ENCODE results near the gene AQP6.
A peak's percentile ranks its signal among the peaks of the same experiment; 100 is the strongest.

Gene AQP6

GRCh38 chr12:49942921-49943624 is 29.7 kb upstream of the AQP6 start:
- DNase-seq (ENCODE audit: low read depth, low spot score) = no peak

GRCh38 chr12:49943625-49943960 is 29.2 kb upstream of the AQP6 start:
- DNase-seq (ENCODE audit: low read depth, low spot score) = no peak

- no peak for DNase-seq (ENCODE audit: low read depth, low spot score)
These were observed 28.7 kb upstream of the AQP6 start for GRCh38 chr12:49944046-49944445.

GRCh38 chr12:49944718-49945117 is 28.0 kb upstream of the AQP6 start:
- DNase-seq (ENCODE audit: low read depth, low spot score) = no peak

GRCh38 chr12:49945394-49946080 is 27.2 kb upstream of the AQP6 start:
- peak; percentile 92 for DNase-seq (ENCODE audit: low read depth, low spot score)

- no peak for DNase-seq (ENCODE audit: low read depth, low spot score)
These were observed 26.7 kb upstream of the AQP6 start for GRCh38 chr12:49946086-49946485.

GRCh38 chr12:49946497-49946896 is 26.2 kb upstream of the AQP6 start:
- no peak for DNase-seq (ENCODE audit: low read depth, low spot score)

GRCh38 chr12:49947593-49948226 is 25.0 kb upstream of the AQP6 start:
- DNase-seq (ENCODE audit: low read depth, low spot score) = no peak

- no peak for DNase-seq (ENCODE audit: low read depth, low spot score)
These were observed 23.6 kb upstream of the AQP6 start for GRCh38 chr12:49948866-49949845.

- no peak for DNase-seq (ENCODE audit: low read depth, low spot score)
These were observed 22.9 kb upstream of the AQP6 start for GRCh38 chr12:49949866-49950265.

- peak; percentile 33 for DNase-seq (ENCODE audit: low read depth, low spot score)
These were observed 22.2 kb upstream of the AQP6 start, which contains the start of gene AQP2 for GRCh38 chr12:49950273-49951251. Gene AQP2, plus strand, starts transcription at chr12:49950737. Its CDS starts 94 bp downstream, at chr12:49950831.

GRCh38 chr12:49951411-49952240 is 21.1 kb upstream of the AQP6 start:
- no peak for DNase-seq (ENCODE audit: low read depth, low spot score)

GRCh38 chr12:49952391-49953055 is 20.2 kb upstream of the AQP6 start:
- no peak for DNase-seq (ENCODE audit: low read depth, low spot score)

- DNase-seq (ENCODE audit: low read depth, low spot score) = no peak
These were observed 19.6 kb upstream of the AQP6 start for GRCh38 chr12:49953151-49953550.

- DNase-seq (ENCODE audit: low read depth, low spot score) = no peak
These were observed 18.5 kb upstream of the AQP6 start for GRCh38 chr12:49953961-49954846.

GRCh38 chr12:49954863-49955830 is 17.6 kb upstream of the AQP6 start:
- DNase-seq (ENCODE audit: low read depth, low spot score) = no peak
